SK-N-MC (cell line): ENCODE results near the gene IQCN.

Experiments used
- EZH2 ChIP-seq: fragments of 200-600 bp; sonication (generic); IDR thresholded peaks from one replicate; pipeline ENCODE4 v1.6.1; 2017; ENCODE audit warnings: antibody characterized with exemption
- POLR2AphosphoS5 ChIP-seq: IDR thresholded peaks from 2 replicates; pipeline ENCODE4 v1.6.1; 2012; ENCODE audit warnings: mild to moderate bottlenecking, low read depth, low read length, borderline replicate concordance

DNA sequence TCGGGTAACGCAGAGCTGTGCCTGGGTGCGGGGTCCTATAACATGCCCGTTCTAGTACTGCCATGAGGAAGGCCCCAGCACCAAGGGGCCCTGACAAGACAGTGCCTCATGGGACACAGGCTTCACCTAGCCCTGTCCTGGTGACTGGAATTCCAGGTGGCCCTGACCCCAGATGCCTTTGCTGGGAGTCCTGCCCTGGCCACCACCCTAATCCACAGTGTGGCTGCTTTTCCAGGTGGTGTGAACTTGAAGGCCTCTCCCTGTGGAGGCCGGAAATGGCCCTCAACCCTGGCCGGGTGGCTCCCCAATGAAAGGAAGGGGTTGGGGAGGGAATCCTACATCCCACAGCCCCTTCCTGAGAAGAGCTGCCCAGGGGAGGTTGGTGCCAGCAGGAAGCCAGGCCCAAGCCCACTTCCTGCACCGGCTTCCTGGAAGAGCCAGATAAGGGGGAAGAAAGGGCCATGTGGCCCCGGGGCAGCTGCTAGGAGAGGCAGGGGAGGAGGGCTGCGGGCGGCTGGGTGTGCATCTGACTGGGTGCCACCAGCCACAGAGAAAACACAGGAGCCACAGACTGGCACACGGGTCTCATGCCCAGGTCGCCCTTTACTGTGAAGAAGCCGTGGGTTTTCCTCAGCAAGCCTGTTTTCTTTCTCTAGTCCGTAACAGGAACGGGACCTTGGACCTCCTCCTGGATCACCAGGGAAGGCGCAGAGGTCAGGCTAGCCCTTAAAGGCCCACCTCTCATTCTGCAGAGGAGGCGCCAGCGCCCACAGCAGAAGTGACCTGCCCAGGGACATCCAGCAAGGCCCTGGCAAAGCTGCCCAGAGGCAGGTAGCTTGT is 43.9 kb upstream of the IQCN start:
- TF ChIP-seq POLR2AphosphoS5 (peak; percentile 22; the same call in 1 of the 2 replicates), EZH2 (no peak)
